Heart left ventricle (tissue), 13 donors: Measurements from ENCODE around the gene DCLK1.
"Not testable (repeated sequence)": the region's sequence is repeated elsewhere in the genome, so short reads cannot be mapped to it uniquely, and the experiment has no call there.

ENCODE experiments used
- CTCF ChIP-seq, 12 donors: fragments of 200-600 bp; sonication (generic) in 4 of 12; IDR thresholded peaks; one replicate each; pipeline versions ENCODE4 v1.5.0 to v1.8.0; 2018 to 2022; ENCODE audit warnings: antibody characterized with exemption in 12 of 12, mild to moderate bottlenecking in 5 of 12
- POLR2A ChIP-seq, 2 donors: fragments of 450-650 bp; IDR thresholded peaks; one replicate each; pipeline ENCODE4 v1.6.1; 2017; ENCODE audit warnings: antibody characterized with exemption in 2 of 2, mild to moderate bottlenecking in 2 of 2, moderate library complexity in 2 of 2
- donor health status: ischemic (EF 13 %, LVEDD 7.1; RV severe dilation, severe dysfunction).
- donor health status: DM: no; HTN: yes; CAD: no.
- donor health status: DM: no; HTN: no; CAD: no.
- donor health status: ischemic (EF 25% LVEDD 6.9; RV normal size, moderate dysfunction).
- donor health status: ischemic (EF 25% LVEDD 5.7; RV mildly dilated, moderate dysfunction).
- donor health status: ischemic (EF 35%, LVEDD 5.7; RV mildly dilated, moderate dysfunction).
- donor health status: nonischemic (EF 11% LVEDD 7.7; RV severe dilation, severe dysfunction).
- donor health status: DM: yes; HTN: yes; CAD: no.
- donor health status: PGD.
- donor health status: ischemic (EF 29% LVEDD 5.4; RV normal size, mild dysfunction).
- donor health status: nonischemic (EF 23%, LVEDD 6.1; RV moderate dilation, normal function).

DNA sequence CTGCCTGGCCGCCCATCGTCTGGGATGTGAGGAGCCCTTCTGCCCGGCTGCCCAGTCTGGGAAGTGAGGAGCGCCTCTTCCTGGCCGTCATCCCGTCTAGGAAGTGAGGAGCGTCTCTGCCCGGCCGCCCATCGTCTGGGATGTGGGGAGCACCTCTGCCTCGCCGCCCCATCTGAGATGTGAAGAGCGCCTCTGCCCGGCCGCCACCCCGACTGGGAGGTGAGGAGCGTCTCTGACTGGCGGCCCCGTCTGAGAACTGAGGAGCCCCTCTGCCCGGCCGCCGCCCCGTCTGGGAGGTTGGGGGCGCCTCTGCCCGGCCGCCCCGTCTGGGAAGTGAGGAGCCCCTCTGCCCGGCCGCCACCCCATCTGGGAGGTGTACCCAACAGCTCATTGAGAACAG is 164.2 kb downstream of the DCLK1 start:
- not testable (repeated sequence) for TF ChIP-seq CTCF, POLR2A (IDR thresholded peaks at IDR 0.05)
